Tibial artery (tissue), 4 donors: ENCODE data around the gene IMMP2L.
A peak's percentile ranks its signal among the peaks of the same experiment; 100 is the strongest.

Experiments
- DNase-seq, 2 donors: peaks; one replicate each; pipeline ENCODE4 v3.0.0-alpha.2; 2019
- H3K27ac ChIP-seq, 2 donors: fragments of 200-600 bp; sonication (generic) in 1 of 2; 1 replicate in 1 of 2; 2 replicates in 1 of 2; pipeline ENCODE4 v1.5.1; 2018 to 2019; ENCODE audit warnings: mild to moderate bottlenecking in 1 of 2
- H3K27me3 ChIP-seq, 2 donors: fragments of 200-600 bp; sonication (generic) in 1 of 2; one replicate each; pipeline versions ENCODE4 v1.5.1 to v1.6.0; 2016 to 2019
- H3K36me3 ChIP-seq, 3 donors: fragments of 200-600 bp; sonication (generic) in 2 of 3; one replicate each; pipeline ENCODE4 v1.5.1; 2016 to 2019; ENCODE audit warnings: mild to moderate bottlenecking in 2 of 3
- H3K4me1 ChIP-seq, 4 donors: fragments of 200-600 bp; sonication (generic) in 2 of 4; 1 replicate in 3 of 4; 2 replicates in 1 of 4; pipeline ENCODE4 v1.5.1; 2016 to 2019
- H3K4me3 ChIP-seq, 2 donors: fragments of 200-600 bp; sonication (generic) in 1 of 2; 1 replicate in 1 of 2; 2 replicates in 1 of 2; pipeline ENCODE4 v1.5.1; 2018 to 2019; ENCODE audit warnings: mild to moderate bottlenecking in 2 of 2
- H3K9me3 ChIP-seq, 3 donors: fragments of 200-600 bp; sonication (generic) in 1 of 3; one replicate each; pipeline ENCODE4 v1.5.1; 2016 to 2019
- intact Hi-C: fragments of 100-400 bp; cut with DNase I; formaldehyde crosslinking; loops from one replicate; pipeline ENCODE4 v1.15.0; 2023; ENCODE audit warnings: low total_unique reads
- TF ChIP-seq, protein P1 (sequence below), 2 experiments: fragments of 200-600 bp in 1 of 2; fragments of 450-650 bp in 1 of 2; IDR thresholded peaks; one replicate each; pipeline ENCODE4 v1.5.1; 2017 to 2019; ENCODE audit warnings: antibody characterized with exemption in 2 of 2, mild to moderate bottlenecking in 1 of 2, moderate library complexity in 1 of 2

The IMMP2L gene

GRCh38 chr7:111578754-111579153, 16.5 kb upstream of the IMMP2L start:
- no peak overlapping the region for H3K4me3 ChIP-seq
- H3K9me3 ChIP-seq = peaks cover 0 to 6% (median 0%) of the 10 kb centered on the region in 3 donors
- H3K27ac ChIP-seq = no peak overlapping the region
- H3K27me3 ChIP-seq = no peaks in the 10 kb centered on the region
- intact Hi-C loops = no loop called here
- H3K4me1 ChIP-seq = no peaks in the 10 kb centered on the region
- TF ChIP-seq, protein P1, sequence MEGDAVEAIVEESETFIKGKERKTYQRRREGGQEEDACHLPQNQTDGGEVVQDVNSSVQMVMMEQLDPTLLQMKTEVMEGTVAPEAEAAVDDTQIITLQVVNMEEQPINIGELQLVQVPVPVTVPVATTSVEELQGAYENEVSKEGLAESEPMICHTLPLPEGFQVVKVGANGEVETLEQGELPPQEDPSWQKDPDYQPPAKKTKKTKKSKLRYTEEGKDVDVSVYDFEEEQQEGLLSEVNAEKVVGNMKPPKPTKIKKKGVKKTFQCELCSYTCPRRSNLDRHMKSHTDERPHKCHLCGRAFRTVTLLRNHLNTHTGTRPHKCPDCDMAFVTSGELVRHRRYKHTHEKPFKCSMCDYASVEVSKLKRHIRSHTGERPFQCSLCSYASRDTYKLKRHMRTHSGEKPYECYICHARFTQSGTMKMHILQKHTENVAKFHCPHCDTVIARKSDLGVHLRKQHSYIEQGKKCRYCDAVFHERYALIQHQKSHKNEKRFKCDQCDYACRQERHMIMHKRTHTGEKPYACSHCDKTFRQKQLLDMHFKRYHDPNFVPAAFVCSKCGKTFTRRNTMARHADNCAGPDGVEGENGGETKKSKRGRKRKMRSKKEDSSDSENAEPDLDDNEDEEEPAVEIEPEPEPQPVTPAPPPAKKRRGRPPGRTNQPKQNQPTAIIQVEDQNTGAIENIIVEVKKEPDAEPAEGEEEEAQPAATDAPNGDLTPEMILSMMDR (IDR thresholded peaks at IDR 0.05) = no peak
- DNase-seq = no peak
- no peaks in the 10 kb centered on the region for H3K36me3 ChIP-seq

- Histone ChIP-seq H3K4me3 (no peak overlapping the region), H3K9me3 (peaks cover 0 to 13% (median 3%) of the 10 kb centered on the region in 3 donors), H3K36me3 (no peaks in the 10 kb centered on the region), H3K27ac (no peak overlapping the region), H3K27me3 (no peaks in the 10 kb centered on the region), H3K4me1 (no peaks in the 10 kb centered on the region)
- TF ChIP-seq, protein P1 (IDR thresholded peaks at IDR 0.05) = no peak
- no peak for DNase-seq
- intact Hi-C loops = no loop called here
Measured at GRCh38 chr7:111571720-111572119, 9.4 kb upstream of the IMMP2L start.

- no peaks in the 10 kb centered on the region for H3K4me1 ChIP-seq
- H3K4me3 ChIP-seq = no peak overlapping the region
- H3K36me3 ChIP-seq = no peaks in the 10 kb centered on the region
- no peak for DNase-seq
- intact Hi-C loops = no loop called here
- peaks cover 0 to 12% (median 3%) of the 10 kb centered on the region in 3 donors for H3K9me3 ChIP-seq
- no peak overlapping the region for H3K27ac ChIP-seq
- H3K27me3 ChIP-seq = no peaks in the 10 kb centered on the region
- TF ChIP-seq, protein P1 (IDR thresholded peaks at IDR 0.05) = no peak
Measured at GRCh38 chr7:111568870-111569462, 6.7 kb upstream of the IMMP2L start.

GRCh38 chr7:111568419-111568818, 6.1 kb upstream of the IMMP2L start:
- intact Hi-C loops = no loop called here
- H3K27ac ChIP-seq = no peak overlapping the region
- H3K36me3 ChIP-seq = no peaks in the 10 kb centered on the region
- no peak overlapping the region for H3K4me3 ChIP-seq
- peaks cover 0 to 12% (median 3%) of the 10 kb centered on the region in 3 donors for H3K9me3 ChIP-seq
- no peaks in the 10 kb centered on the region for H3K27me3 ChIP-seq
- DNase-seq = no peak
- TF ChIP-seq, protein P1 (IDR thresholded peaks at IDR 0.05) = no peak
- H3K4me1 ChIP-seq = no peaks in the 10 kb centered on the region

GRCh38 chr7:111564078-111564477, 1.8 kb upstream of the IMMP2L start:
- Histone ChIP-seq H3K27ac (no peak overlapping the region), H3K36me3 (no peaks in the 10 kb centered on the region), H3K4me3 (no peak overlapping the region), H3K4me1 (peaks cover 0 to 28% (median 6%) of the 10 kb centered on the region in 4 donors), H3K27me3 (no peaks in the 10 kb centered on the region), H3K9me3 (no peaks in the 10 kb centered on the region)
- intact Hi-C loops = no loop called here
- TF ChIP-seq, protein P1 (IDR thresholded peaks at IDR 0.05) = no peak
- DNase-seq = no peak

- Histone ChIP-seq H3K9me3 (no peaks in the 10 kb centered on the region), H3K4me1 (peaks cover 0 to 28% (median 6%) of the 10 kb centered on the region in 4 donors), H3K4me3 (peak overlapping the region; percentile 74 to 84), H3K27me3 (no peaks in the 10 kb centered on the region), H3K27ac (peak overlapping the region; percentile 89 to 94), H3K36me3 (no peaks in the 10 kb centered on the region)
- TF ChIP-seq, protein P1 (IDR thresholded peaks at IDR 0.05) = no peak
- DNase-seq = no peak
- intact Hi-C loops = no loop called here
Measured at GRCh38 chr7:111561654-111561903, 713 bp downstream of the IMMP2L start.
